Astrocyte (in vitro differentiated cells and primary cell): ENCODE measurements around the gene ANKDD1B.

Experiments
- CTCF ChIP-seq: IDR thresholded peaks from 2 replicates; pipeline ENCODE4 v1.5.1; 2011; ENCODE audit warnings: low read depth, mild to moderate bottlenecking, inconsistent platforms, low read length, moderate library complexity; ENCODE audit not compliant: insufficient read depth
- EZH2 ChIP-seq: IDR thresholded peaks from 2 replicates; pipeline ENCODE4 v1.6.1; 2012; ENCODE audit warnings: mild to moderate bottlenecking, low read length, inconsistent platforms; ENCODE audit not compliant: insufficient read depth

- TF ChIP-seq CTCF: no peak
- TF ChIP-seq EZH2: no peak
Observed at GRCh38 chr5:75712091-75712490, 100.8 kb downstream of the ANKDD1B start.
